Activated CD4-positive, CD25-positive, alpha-beta regulatory T cell treated with anti-CD3 and anti-CD28 coated beads, Interleukin-2, amount 50 U/mL, for 24 hours (primary cell): ENCODE measurements around the gene TDRKH.
A peak's percentile ranks its signal among the peaks of the same experiment; 100 is the strongest.

ENCODE experiments used
- ATAC-seq, 2 donors: fragments of 150-1000 bp; cut with Tn5 transposase; one replicate each; pipeline ENCODE4 v1.10.0; 2021; ENCODE audit warnings: mild to moderate bottlenecking in 1 of 2, moderate library complexity in 1 of 2

Gene TDRKH

GRCh38 chr1:151823175-151823574 is 32.9 kb upstream of the TDRKH start:
- ATAC-seq, result no peak

GRCh38 chr1:151822404-151822803 is 32.1 kb upstream of the TDRKH start:
- ATAC-seq, result peak; percentile 18 to 28

GRCh38 chr1:151820940-151821339 is 30.6 kb upstream of the TDRKH start:
- ATAC-seq, result peak in 1 of 2 donors; percentile 26

GRCh38 chr1:151819976-151820623 is 29.8 kb upstream of the TDRKH start:
- ATAC-seq, result peak in 1 of 2 donors; percentile 35

GRCh38 chr1:151819227-151819835 is 29.0 kb upstream of the TDRKH start:
- ATAC-seq, result no peak

GRCh38 chr1:151817353-151817730 is 27.0 kb upstream of the TDRKH start:
- no peak for ATAC-seq

- ATAC-seq, result no peak
Observed at GRCh38 chr1:151816548-151817352, 26.4 kb upstream of the TDRKH start.

GRCh38 chr1:151815716-151816327 is 25.5 kb upstream of the TDRKH start:
- ATAC-seq, result peak in 1 of 2 donors; percentile 27

GRCh38 chr1:151814971-151815545 is 24.8 kb upstream of the TDRKH start:
- ATAC-seq, result no peak

GRCh38 chr1:151814426-151814825 is 24.1 kb upstream of the TDRKH start:
- no peak for ATAC-seq

- no peak for ATAC-seq
Observed at GRCh38 chr1:151813271-151813977, 23.1 kb upstream of the TDRKH start.

GRCh38 chr1:151811181-151811580 is 20.9 kb upstream of the TDRKH start:
- ATAC-seq, result no peak

- no peak for ATAC-seq
Observed at GRCh38 chr1:151809985-151810556, 19.8 kb upstream of the TDRKH start.

GRCh38 chr1:151809290-151809984 is 19.1 kb upstream of the TDRKH start:
- ATAC-seq, result no peak

GRCh38 chr1:151807766-151808165 is 17.5 kb upstream of the TDRKH start:
- ATAC-seq, result no peak

GRCh38 chr1:151807131-151807530 is 16.8 kb upstream of the TDRKH start:
- ATAC-seq, result no peak

GRCh38 chr1:151806170-151806569 is 15.9 kb upstream of the TDRKH start:
- ATAC-seq, result no peak

GRCh38 chr1:151805066-151805820 is 14.9 kb upstream of the TDRKH start, which contains the start of gene LINGO4:
Gene LINGO4 (minus strand): TSS chr1:151805419. CDS start chr1:151802704, 2,715 bp downstream.
- no peak for ATAC-seq

GRCh38 chr1:151803915-151804314 is 13.6 kb upstream of the TDRKH start:
- ATAC-seq, result no peak

- no peak for ATAC-seq
Observed at GRCh38 chr1:151803164-151803563, 12.9 kb upstream of the TDRKH start.
